ENCODE results near the gene EFNA5. TPM values are rescaled to one million over a fixed set of nuclear protein-coding genes. Genes with fewer than 3 reads are reported as not detected.

The EFNA5 gene
- total and polyA plus RNA-seq, 2 experiments from 2014 or later, result 8.5 to 18.8 TPM

GRCh38 chr5:107633171-107633901 lies 37.4 kb downstream of the EFNA5 start:
- Histone ChIP-seq H2AFZ (no peak overlapping the region), H3K9me2 (replicated peaks; ENCODE audit: insufficient read depth) (no peaks in the 10 kb centered on the region), H3K4me3 (no peak overlapping the region), H4K20me1 (ENCODE audit: insufficient read depth, poor library complexity, severe bottlenecking) (peaks cover 4% of the 10 kb centered on the region), H3K27ac (no peak overlapping the region), H3K36me3 (replicated peaks; ENCODE audit: insufficient read depth, low read depth) (no peaks in the 10 kb centered on the region), H3K27me3 (no peaks in the 10 kb centered on the region), H3K4me2 (no peak overlapping the region), H3K4me1 (ENCODE audit: insufficient read depth) (peaks cover 9% of the 10 kb centered on the region), H3K9me3 (ENCODE audit: low read depth) (no peaks in the 10 kb centered on the region), H3K79me2 (peaks cover 74% of the 10 kb centered on the region)
- TF ChIP-seq EZH2phosphoT487 (IDR thresholded peaks at IDR 0.05; ENCODE audit: low read depth, severe bottlenecking, unreplicated experiment) (no peak), CTCF (IDR thresholded peaks at IDR 0.05; ENCODE audit: poor library complexity) (no peak), EZH2 (IDR thresholded peaks at IDR 0.05; ENCODE audit: borderline replicate concordance) (no peak)
- DNase-seq (ENCODE audit: low spot score), result no peak
- WGBS (ENCODE audit: low lambda C conversion rate, missing lambda C conversion rate), result 94% methylated on average over 11 of the region's 11 CpGs

- no peak overlapping the region for H2AFZ ChIP-seq
- peaks cover 4% of the 10 kb centered on the region for H4K20me1 ChIP-seq (ENCODE audit: insufficient read depth, poor library complexity, severe bottlenecking)
- 89% methylated on average over 4 of the region's 4 CpGs for WGBS (ENCODE audit: low lambda C conversion rate, missing lambda C conversion rate)
- H3K4me1 ChIP-seq (ENCODE audit: insufficient read depth), result peaks cover 6% of the 10 kb centered on the region
- no peak for TF ChIP-seq EZH2 (IDR thresholded peaks at IDR 0.05; ENCODE audit: borderline replicate concordance)
- no peaks in the 10 kb centered on the region for H3K27me3 ChIP-seq
- no peaks in the 10 kb centered on the region for H3K36me3 ChIP-seq (replicated peaks; ENCODE audit: insufficient read depth, low read depth)
- no peaks in the 10 kb centered on the region for H3K9me2 ChIP-seq (replicated peaks; ENCODE audit: insufficient read depth)
- no peak overlapping the region for H3K27ac ChIP-seq
- H3K9me3 ChIP-seq (ENCODE audit: low read depth), result no peaks in the 10 kb centered on the region
- no peak for DNase-seq (ENCODE audit: low spot score)
- H3K4me2 ChIP-seq, result no peak overlapping the region
- H3K4me3 ChIP-seq, result no peak overlapping the region
- peaks cover 76% of the 10 kb centered on the region for H3K79me2 ChIP-seq
Observed at GRCh38 chr5:107631805-107632362, 38.9 kb downstream of the EFNA5 start.

- Histone ChIP-seq H3K4me3 (no peak overlapping the region), H3K4me2 (no peak overlapping the region), H2AFZ (no peak overlapping the region), H3K27me3 (no peaks in the 10 kb centered on the region), H3K9me2 (replicated peaks; ENCODE audit: insufficient read depth) (no peaks in the 10 kb centered on the region), H3K36me3 (replicated peaks; ENCODE audit: insufficient read depth, low read depth) (no peaks in the 10 kb centered on the region), H3K4me1 (ENCODE audit: insufficient read depth) (no peaks in the 10 kb centered on the region), H3K27ac (no peak overlapping the region), H3K9me3 (ENCODE audit: low read depth) (no peaks in the 10 kb centered on the region), H4K20me1 (ENCODE audit: insufficient read depth, poor library complexity, severe bottlenecking) (peaks cover 7% of the 10 kb centered on the region), H3K79me2 (peaks cover 85% of the 10 kb centered on the region)
- 95% methylated on average over 2 of the region's 2 CpGs for WGBS (ENCODE audit: low lambda C conversion rate, missing lambda C conversion rate)
- TF ChIP-seq EZH2 (IDR thresholded peaks at IDR 0.05; ENCODE audit: borderline replicate concordance) (no peak), EZH2phosphoT487 (IDR thresholded peaks at IDR 0.05; ENCODE audit: low read depth, severe bottlenecking, unreplicated experiment) (no peak), CTCF (IDR thresholded peaks at IDR 0.05; ENCODE audit: poor library complexity) (no peak)
- DNase-seq (ENCODE audit: low spot score), result no peak
Observed at GRCh38 chr5:107630184-107630583, 40.6 kb downstream of the EFNA5 start.

- WGBS (ENCODE audit: low lambda C conversion rate, missing lambda C conversion rate), result 91% methylated on average over 1 of the region's 1 CpG
- TF ChIP-seq CTCF (IDR thresholded peaks at IDR 0.05; ENCODE audit: poor library complexity) (no peak), EZH2phosphoT487 (IDR thresholded peaks at IDR 0.05; ENCODE audit: low read depth, severe bottlenecking, unreplicated experiment) (no peak), EZH2 (IDR thresholded peaks at IDR 0.05; ENCODE audit: borderline replicate concordance) (no peak)
Observed at GRCh38 chr5:107624235-107624634, 46.5 kb downstream of the EFNA5 start.

More at GRCh38 chr5:107624235-107624634, 46.5 kb downstream of the EFNA5 start:
- Histone ChIP-seq H3K9me3 (ENCODE audit: low read depth) (no peaks in the 10 kb centered on the region), H3K4me3 (no peak overlapping the region), H3K9me2 (replicated peaks; ENCODE audit: insufficient read depth) (no peaks in the 10 kb centered on the region), H3K27ac (no peak overlapping the region), H3K36me3 (replicated peaks; ENCODE audit: insufficient read depth, low read depth) (no peaks in the 10 kb centered on the region), H2AFZ (no peak overlapping the region), H3K4me2 (no peak overlapping the region), H3K4me1 (ENCODE audit: insufficient read depth) (no peaks in the 10 kb centered on the region), H3K79me2 (peaks cover 92% of the 10 kb centered on the region), H3K27me3 (no peaks in the 10 kb centered on the region), H4K20me1 (ENCODE audit: insufficient read depth, poor library complexity, severe bottlenecking) (peaks cover 16% of the 10 kb centered on the region)
- no peak for DNase-seq (ENCODE audit: low spot score)
